Hepatic stellate cell (primary cell): Measurements from ENCODE around the gene RASL11A.
"Not testable (repeated sequence)": the region's sequence is repeated elsewhere in the genome, so short reads cannot be mapped to it uniquely, and the experiment has no call there.

Source experiments
- DNase-seq: peaks from one replicate; pipeline ENCODE4 v3.0.0; 2011; ENCODE audit warnings: low spot score

Gene RASL11A

DNA sequence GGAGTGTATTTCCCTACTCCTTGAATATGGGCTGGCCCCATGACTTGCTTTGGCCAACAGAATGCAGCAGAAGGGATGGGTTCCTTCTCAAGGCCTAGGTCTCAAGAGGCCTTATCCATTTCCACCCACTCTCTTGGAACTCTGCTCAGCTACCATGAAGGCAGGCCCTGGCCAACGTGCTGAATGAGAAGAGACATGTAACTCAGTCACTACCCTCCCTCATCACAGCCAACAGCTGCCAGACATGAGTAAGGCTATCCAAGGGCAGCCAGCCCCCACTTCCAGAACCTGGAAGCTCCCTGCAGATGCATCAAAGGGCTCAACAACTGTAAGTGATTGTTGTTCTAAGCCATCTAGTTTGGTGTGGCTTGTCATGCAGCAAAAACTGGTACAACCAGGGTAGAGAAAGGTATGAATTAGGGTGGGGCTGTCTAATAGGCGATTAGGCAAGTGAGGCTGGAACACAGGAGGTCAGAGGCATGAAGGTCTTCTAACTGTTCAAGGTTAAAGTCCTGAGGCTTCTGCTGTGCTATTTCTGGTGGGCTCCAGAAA, 1.4 kb upstream of the RASL11A start:
- DNase-seq = no peak

DNA sequence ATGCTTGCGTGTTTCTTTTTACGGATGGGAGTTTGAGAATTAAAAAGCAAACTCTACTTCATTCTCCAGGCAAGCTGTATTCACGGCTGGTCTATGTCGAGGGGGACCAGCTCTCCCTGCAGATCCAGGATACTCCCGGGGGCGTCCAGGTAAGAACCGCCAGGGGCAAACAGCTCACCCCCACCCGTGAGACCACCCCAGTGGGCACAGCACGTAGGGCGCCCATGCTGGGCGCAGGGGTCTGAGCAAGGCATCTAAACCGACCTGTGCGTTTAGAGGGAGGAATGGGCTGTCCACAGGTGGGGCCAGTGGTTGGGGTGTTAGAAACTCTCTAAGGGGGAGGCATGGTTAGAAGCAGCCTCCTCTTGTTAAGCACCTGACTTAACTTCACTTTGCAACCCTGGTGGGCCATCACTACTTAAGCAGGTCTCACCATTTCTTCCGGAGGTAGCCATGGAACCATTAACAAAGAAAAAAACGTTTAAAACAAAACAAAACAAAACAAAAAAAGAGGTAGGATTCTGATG, 1.0 kb downstream of the RASL11A start:
- no peak for DNase-seq

DNA sequence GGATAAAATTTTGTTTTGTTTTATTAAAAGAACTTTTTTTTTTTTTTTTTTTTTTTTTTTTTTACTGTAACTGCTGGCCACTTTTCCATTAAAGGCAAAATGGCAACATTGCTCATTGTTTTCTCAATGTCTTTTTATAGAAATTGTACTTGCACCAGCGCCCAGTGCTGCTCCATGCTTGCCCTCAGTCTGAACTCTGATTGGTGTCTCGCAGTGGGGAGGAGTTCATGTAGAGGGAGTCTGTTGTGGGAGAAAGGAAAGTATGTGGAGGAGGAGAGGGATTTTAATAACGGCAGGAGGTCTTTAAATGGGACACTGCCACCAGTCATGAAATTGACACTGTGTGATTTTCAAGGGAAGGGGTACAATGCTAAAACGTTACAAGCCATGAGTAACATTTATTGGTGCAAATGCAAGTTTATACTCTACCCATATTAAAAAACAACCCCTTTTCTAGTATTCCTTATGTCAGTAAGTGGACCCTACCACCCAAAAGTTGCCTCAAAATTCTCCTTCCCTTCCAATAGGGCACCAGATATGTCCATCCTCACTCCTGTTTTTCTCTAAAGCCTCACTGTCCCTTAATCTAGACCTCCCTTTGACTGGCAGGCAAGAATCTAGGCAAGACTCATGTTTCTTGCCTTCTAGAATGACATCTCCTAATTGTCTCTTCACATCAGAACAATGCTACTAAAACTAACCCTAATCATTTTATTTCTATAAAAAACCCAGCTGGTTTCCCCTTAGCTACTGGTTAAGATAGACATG, 3.2 kb downstream of the RASL11A start:
- DNase-seq = peak; percentile 89

DNA sequence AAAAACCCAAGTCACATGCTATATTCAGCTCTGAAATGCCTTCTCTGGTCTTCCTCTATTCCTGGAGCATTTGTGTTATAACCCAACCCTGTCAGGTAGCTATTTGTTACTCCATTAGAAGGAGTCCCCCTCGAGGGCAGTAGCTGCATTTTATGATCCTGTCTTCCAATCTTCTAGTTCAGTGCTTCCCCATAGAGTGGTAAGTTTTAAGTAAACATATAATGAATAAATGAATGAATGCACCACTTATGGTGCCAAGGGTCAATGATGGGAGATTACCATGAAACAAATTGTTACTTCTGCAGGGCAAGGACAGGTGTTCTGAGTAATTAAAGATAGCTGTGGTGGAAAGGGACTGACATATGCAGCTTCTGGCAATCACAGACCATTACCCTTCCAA, 4.0 kb downstream of the RASL11A start:
- DNase-seq = no peak

DNA sequence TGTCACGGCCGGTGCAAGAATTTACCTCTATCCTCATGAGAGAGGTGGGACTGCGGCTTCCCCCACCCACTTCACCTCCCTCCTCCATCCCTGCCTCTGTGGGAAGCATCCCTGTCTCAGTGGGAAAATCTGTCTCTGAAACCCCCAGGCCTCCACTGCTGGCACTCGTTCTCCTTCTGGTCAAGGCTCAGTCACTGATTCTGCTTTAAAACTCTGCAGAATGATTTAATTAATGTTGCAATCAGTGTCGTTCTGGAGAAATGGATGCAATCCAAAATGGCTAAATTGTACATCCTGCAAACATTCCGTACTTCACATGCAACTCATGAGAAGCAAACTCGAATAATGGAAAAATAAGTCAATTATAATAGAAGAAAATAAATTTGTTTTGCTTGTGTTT, 5.6 kb downstream of the RASL11A start:
- DNase-seq = no peak

DNA sequence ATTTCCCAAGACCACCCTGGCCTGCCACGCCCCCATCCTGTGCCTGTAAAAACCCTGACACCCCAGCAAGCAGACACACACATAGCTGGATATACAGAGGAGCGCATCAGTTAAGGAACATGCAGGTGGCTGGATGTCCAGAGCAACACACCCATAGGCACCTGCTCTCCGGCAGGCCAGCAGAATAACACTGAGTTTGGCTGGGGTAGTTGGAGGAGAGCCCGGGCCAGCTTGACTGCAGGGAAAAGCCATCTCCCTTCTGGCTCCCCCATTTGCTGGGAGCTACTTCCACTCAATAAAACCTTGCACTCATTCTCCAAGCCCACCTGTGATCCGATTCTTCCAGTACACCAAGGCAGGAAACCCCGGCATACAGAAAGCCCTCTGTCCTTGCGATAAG, 8.9 kb downstream of the RASL11A start:
- no peak for DNase-seq

DNA sequence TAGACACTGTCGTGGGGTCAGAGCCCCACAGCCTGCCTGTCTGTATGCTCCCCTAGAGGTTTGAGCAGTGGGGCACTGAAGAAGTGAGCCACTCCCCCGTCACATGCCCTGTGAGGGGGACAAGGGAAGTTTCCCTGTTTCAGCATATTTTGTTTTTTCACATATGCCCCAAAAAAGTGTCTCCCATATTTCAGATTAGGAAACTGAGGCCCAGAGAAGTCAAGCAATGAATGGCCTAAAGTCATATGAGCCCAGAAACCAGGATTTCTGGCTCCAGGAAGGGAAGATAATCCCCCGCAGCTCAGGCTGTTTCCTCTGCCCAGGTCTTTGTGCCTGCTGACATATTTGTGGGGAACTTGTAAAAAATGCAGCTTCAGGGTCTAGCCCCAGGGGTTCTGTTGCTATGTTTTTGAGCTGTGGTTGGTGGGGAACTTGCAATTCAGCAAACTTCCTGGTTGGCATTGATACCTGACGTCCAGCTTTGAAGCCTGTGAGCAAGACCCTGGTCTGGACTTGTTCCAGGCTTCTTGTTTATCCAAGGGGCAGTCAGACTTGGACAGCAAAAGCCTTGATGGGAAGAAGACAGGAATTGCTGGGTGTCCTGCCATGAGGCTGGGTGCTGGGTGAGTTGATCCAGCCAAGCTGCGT, 9.5 kb downstream of the RASL11A start:
- DNase-seq = no peak

DNA sequence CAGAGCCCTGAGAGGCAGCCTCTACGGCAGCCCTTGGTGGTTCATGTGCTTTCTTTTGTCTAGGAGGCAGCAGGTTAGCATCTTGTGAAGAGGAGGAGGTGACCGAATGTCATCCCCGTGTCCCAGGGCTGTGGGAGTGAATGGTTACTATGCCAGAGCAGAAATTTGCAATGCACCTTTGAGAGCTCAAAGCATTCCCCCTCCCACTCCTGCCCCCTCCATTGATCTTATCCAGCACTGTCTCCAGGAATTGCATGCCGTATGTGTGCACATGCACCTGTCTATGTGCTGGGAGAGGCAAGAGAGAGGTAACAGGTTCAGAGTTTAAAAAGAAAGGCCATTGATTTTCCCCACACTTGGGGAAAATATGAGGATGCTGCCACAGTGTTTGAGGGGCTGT, 10.2 kb downstream of the RASL11A start:
- DNase-seq = no peak

DNA sequence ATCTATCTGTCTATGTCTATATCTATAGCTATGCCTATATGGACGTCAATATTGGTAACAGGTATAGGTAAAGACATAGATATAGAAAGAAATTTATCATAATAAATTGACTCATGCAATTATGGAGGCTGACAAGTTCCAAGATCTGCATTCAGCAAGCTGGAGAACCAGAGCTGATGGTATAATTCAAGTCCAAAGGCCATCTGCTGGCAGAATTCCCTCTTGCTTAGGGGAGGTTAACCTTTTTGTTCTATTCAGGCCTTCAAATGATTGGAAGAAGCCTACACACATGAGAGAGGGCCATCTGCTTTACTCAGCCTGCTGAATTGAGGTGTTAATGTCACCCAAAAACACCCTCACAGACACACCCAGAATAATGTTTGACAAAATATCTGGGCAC, 10.8 kb downstream of the RASL11A start:
- no peak for DNase-seq

DNA sequence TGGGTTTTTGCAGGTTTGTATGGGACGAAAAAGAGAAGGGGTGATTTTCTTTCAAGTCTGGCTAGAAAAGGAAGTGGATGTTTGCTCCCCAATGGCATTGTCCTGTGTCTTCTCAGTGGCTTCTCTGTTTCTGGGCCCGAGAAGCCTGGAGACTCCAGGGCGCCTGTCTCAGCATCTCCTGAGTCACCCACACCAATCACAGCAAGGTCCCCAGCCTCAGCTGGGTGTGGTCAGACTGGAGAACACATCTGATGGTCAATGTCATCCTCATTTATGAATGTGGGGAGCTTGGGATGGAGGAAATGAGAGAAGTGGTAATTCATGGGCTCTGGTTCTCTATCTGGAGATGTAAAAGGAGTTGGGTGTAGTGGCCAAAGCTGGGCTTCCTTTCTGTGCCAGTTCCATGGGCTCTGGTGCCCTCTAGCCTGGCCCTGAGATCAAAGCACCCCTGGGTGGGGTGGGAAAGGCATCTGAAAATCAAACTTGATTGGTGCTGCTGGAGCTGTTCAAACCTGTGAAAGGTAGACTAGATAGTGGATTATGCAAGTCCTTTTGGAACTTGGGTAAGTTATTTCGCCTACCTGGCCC, 13.4 kb downstream of the RASL11A start:
- DNase-seq = no peak

DNA sequence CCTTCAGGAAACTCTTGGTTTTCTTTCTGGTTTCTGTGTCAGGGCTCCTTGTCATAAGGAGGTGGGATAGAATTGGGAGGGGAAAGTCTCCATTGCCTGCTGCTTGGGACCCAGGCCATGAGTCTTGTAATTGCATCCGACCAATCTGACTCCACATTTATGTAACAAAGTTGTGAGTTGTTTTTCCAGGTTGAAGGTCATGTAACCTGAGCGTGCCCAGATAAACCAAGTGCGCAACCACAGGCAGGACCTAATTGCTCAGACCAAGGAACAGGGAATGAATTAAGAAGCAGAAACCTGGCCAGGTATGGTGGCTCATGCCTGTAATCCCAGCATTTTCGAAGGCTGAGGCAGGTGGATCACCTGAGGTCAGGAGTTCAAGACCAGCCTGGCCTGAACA, 17.8 kb downstream of the RASL11A start:
- DNase-seq = no peak

DNA sequence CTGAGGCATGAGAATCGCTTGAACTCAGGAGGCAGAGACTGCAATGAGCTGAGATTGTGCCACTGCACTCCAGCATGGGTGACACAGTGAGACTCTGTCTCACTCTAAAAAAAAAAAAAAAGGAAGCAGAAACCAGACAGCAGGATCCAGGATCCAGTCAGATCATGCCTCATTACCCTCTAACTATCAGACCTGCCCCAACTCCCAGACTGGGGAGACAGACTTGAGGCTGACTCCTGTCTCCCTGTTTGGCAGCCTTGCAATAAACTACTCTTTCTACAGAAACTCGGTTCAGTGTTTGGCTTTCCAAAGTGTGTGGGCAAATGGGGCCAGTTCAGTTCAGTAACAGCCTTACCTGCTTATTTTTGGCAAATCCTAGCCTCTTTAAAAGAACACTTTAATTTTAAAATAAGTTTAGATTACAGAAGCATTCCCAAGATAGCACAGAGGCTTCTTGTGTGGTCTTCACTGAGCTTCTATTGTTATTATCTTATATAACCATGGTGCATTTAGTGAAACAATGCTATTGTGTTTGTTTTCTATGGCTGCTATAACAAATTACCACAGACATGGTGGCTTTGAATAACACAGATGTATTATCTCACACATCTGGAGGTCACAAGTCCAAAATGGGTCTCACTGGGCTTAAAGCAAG, 18.5 kb downstream of the RASL11A start:
- DNase-seq = no peak

DNA sequence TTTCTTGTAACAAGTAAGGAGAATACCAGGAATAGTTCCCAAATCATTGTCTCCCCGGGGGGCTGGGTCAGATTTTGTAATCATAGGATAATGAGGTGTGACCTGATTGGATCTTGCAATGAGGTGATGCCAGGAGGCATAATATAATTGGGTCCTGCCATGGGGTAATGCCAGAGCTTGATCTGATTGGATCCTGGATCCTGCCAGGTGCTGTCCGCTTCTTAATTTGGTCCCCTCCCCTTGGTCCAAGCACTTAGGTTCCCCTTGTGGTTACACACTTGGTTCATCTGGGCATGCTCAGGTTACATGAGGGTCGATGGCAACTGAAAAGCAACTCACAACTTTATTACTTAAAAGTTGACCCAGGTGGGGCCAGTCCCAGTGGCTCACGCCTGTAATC, 20.1 kb downstream of the RASL11A start:
- no peak for DNase-seq

DNA sequence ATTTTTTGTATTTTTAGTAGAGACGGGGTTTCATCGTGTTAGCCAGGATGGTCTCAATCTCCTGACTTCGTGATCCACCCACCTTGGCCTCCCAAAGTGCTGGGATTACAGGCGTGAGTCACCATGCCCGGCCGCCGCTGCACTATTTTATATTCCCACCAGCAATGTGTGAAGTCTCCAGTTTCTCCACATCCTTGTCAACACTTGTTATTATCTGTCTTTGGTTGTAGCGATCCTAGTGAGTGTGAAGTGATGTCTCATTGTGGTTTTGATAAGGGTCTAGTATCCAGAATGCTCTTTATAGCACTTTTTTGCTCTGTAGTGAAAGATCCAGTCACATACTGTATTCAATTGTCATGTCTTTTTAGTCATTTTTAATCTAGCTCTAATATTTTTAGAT, 21.3 kb downstream of the RASL11A start:
- DNase-seq = not testable (repeated sequence)

DNA sequence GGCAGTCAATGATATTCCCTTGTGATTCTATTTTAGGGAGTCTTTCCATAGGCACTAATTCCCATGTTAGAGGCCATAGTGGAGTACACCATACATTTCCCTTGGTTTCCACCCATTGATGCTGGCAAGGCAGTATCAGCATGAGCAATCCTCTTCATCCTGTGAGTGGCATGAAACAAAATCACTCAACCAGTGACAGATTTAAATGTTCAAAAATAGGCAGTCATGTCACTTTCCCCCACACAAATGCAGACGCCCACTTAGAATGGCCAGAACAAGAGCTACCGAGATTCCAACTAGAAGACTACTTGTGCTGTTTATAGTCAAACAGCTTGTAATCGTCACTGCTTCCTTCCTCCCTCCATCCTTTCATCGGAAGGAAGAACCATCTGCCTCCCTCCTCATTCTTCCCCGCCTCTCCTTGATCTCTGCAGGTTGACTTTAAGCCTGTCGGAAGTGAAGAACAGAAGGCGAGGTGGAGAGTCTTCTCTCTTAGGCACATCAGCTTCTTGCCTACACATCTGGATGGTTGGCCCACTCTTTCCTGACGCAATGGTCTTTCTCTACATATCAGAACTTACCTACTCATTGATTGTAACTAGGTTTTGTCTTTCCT, 22.6 kb downstream of the RASL11A start:
- DNase-seq = no peak

DNA sequence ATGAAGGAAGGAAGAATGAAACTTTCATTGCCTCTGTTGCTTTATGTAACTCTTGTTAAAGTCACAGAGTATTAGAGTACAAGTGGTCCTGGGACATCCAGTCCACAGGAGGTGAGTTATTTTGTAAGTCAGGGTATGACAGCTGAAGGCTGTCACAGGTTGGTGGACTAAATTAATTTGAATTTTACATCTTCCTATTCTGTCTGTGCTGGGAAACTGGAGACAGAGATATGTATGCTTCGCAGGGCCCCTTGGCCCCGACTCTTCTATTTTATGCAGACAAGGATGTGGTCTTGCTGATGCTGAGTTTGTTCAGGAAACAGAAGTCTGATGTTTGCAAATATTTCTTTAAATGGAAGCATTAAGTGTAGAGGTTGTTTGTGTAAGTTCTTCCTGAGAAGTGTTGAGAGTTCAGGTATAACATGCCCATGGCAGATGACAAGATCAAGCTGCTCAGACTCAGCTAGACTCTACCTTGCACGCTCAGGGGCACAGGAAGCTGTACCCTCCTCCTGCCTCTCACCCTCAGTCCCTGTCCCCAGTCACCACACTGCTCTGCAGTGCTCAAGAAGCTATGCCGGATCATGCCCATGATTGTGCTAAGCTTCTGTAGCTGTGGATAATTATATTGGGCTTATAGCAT, 23.4 kb downstream of the RASL11A start:
- DNase-seq = no peak

DNA sequence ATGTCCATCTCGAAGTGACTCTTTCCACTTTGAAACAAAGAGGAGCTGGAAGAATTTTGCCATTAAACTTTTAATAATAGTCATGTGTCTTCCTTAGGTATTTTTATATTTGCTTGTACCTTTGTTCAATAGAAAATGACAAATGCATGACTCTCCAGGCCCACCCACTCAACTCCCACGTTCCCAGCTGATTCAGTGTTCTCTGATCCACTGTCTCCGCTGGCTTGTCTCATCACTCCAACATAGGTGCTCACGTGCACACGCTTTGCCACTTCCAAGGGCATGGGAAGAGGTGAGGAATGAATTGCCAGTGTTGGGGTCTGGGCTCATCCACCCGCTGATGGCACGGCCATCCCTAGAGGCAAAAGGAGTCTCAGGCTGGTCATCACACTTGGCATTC, 24.5 kb downstream of the RASL11A start:
- DNase-seq = no peak

DNA sequence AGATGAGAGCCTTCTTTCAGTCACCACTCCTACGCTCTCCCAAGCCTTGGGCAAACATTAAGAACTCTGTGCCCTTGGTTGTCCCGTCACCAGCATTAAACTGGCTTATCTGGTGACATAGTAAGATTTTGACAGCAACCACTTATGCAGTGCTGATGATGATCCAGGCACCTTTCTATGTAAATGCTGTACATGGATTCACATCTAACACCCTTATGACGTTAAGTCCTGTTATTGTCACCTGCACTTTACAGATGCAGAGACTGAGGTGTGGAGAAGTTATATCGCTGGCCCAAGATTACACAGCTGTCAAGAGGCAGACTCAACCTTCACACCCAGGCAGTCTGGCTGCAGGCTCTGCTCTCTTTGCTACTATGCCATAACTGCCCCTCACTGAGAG, 25.0 kb downstream of the RASL11A start:
- DNase-seq = no peak

DNA sequence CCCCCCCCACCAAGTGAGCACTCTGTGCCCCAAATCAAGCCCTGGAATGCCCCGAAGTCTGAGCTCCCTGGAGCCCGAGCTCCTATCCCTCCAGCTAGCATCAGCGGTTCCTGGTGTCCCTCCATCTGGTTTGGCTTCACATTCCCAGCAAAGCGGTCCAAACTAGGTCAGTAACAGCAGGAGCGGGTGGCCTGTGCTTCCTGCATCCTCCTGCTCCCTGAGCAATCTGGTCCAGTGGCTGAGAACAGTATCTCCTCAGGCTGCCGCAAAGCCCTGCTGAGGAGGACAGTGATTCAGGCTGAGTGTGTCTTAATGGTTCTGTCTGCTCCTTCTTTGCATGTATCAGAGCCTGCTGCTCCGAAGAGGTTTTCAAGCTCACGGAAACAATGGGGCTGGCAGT, 25.9 kb downstream of the RASL11A start:
- DNase-seq = no peak

DNA sequence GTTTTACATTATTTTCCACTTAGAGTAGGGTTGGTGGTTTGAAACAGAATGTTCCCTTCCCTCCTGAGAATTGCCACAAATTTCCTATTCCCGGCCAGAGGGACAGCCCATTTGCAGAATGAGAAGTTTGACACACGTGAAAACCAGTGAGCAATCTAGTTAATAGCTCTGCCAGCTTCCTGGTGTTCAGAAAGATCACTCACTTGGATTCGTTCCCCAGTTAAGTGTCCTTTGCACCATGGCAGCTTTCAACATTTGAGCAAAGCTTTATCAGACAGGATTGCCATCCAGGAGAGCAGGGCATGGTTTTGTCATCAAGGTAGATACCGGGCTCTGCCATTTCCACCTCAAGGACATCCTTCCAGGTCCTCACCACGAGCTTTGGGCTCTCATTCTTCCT, 28.2 kb downstream of the RASL11A start:
- no peak for DNase-seq

DNA sequence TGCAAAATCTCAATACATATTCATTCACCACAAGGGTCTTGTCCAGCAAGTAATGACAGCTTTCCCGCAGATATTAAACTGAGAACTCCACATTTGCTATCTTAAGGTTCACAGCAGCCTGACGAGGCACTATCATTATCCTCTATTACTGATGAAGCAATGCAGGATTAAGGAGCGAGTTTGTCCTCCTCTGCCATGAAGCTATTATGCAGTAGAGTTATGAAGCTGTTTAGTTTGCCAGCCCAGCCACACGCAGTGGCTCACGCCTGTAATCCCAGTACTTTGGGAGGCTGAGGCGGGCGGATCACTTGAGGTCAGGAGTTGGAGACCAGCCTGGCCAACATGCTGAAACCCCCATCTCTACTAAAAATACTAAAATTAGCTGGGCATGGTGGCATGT, 29.8 kb downstream of the RASL11A start:
- not testable (repeated sequence) for DNase-seq
